ENCODE data around the gene DEGS1.

DEGS1 gene

DNA sequence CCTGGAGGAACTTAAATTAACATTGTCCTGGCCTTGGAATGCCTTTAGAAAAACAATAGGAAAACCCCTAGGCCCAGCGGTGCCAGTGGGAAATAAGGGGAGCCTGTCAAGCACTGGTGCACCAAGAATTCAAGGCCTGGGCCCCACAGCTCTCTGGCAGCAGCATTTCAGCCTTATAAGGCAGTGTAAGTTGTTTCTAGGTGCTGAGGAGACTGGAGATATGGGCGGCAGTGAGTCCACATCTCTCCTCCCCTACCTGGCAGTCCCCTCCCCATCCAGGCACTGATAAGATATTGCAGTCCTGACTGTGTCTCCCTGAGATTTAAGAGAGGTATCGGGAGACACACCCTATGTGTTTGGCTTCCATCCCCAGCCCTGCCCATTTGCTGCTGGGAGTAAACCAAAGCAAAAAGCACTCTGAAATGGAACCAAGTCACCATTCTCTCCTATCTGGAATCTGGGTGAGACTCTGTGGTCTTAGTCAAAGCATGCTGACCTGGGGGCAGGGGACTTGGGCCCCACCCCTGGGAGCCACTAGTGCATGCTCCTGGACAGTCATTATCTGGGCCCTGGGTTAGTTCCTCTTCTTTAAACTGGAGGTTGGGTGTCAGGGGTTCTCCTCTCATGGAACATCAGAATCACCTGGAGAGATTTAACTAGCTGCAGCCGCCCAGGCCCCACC is 30.5 kb downstream of the DEGS1 start:
- DNase-seq (ENCODE audit: low spot score) = no peak

- DNase-seq (ENCODE audit: low spot score) = no peak
Observed at GRCh38 chr1:224216382-224216781, 33.3 kb downstream of the DEGS1 start.

DNA sequence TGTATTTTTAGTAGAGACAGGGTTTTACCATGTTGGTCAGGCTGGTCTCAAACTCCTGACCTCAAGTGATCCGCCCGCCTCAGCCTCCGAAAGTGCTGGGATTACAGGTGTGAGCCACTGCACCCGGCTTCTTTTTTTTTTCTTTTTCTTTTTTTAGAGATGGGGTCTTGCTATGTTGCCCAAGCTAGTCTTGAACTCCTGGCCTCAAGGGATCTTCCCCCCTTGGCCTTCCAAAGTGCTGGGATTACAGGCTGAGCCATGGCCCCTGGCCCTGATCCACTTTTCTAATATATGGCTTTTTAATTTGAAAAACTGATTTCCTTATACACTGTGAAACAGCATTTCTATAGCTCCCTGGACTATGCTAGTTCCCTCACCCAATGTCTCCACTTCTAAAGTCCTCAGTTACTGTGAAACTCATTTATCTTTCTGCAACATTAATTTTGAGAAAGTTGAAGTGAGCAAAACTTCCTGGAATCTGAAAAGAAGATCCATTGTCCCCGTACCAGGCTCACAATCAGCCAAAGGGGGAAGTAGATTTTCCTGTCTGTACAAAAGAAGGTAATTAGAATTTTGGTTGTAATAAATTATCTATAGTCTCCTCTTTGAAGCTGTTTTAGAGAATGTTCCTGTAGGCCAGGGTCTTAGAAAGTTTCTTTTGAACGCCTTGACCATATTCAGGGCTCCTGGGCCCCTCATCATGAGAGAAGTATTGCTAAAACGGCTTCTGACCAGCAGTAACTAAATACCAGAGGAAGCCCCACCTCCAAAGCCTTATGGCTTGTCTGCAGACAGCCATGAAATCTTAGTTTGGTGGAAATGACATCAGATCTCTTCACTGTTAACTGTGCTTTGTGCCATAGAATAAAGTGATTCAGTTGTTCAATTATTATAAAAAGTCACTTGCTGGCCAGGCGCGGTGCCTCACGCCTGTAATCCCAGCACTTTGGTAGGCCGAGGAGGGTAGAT is 34.9 kb downstream of the DEGS1 start:
- DNase-seq (ENCODE audit: low spot score) = no peak

GRCh38 chr1:224219011-224219611 is 36.1 kb downstream of the DEGS1 start:
- DNase-seq (ENCODE audit: low spot score) = no peak

DNA sequence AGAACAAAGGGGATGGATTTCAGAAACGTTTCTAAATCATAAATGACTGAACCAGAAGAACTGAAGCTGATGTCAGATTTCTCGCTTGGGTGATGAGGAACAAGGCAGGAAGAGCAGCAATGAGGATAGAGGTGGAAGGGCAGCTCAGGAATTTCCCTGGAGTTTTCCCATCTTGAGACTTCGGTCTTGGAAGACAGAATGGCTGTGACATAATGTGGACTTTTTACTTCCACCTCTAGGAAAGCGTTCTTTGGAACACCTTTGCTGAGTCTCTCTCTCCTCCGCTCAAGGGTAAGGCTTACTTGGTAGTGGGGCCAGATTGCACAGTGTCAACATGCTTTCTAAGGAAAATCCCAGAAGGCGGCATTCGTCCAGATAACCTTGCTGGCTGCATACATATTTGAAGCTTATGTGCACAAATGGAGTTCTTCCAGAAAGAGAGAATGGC is 36.6 kb downstream of the DEGS1 start:
- DNase-seq (ENCODE audit: low spot score) = no peak

- DNase-seq (ENCODE audit: low spot score) = no peak
Observed at GRCh38 chr1:224223819-224224714, 41.0 kb downstream of the DEGS1 start.

DNA sequence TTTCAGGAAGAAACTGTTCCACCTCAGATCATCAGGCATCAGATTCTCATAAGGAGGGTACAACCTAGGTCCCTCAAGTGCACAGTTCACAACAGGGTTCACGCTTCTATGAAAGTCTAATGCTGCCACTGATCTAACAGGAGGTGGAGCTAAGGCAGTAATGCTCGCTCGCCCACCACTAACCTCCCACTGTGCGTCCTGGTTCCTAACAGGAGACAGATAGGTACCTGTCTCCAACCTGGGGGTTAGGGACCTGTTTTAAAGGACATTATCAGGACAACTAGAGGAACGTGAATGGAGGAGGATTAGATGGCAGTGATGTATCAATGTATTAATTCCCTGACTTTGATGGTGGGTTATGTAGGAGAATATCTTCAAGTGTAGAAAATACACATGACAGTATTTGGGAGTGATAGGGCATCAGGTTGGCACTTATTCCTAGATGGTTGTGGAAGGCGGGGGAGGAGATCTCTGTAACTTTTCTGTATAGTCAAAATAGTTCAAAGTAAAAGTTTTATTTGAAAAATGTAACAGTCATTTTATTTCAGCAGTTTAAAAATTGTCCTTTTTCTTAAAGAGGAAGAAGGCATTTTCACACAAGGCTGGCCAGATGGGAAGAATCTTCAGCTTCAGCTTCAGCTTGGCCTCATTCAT is 43.9 kb downstream of the DEGS1 start:
- DNase-seq (ENCODE audit: low spot score) = no peak

DNA sequence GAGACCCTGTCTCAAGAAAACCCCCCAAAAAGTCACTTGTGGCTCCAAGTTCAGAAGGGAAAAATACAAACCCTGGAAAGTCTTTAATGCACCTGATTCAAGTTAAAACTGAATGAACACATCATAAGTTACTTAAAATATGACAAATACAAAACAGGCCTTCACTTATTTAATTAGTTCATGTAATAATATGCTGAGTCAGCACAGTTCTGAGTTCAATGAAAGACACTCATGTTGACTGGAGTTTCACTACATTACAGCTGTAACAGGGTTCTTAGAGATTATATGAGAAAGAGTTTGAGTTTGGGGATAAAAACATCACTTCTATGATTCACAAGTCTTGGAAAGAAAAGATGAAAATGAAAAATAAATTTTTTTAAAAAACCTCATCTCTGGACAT is 51.0 kb downstream of the DEGS1 start:
- DNase-seq (ENCODE audit: low spot score) = no peak

- DNase-seq (ENCODE audit: low spot score) = no peak
Observed at GRCh38 chr1:224235813-224236493, 52.9 kb downstream of the DEGS1 start.

DNA sequence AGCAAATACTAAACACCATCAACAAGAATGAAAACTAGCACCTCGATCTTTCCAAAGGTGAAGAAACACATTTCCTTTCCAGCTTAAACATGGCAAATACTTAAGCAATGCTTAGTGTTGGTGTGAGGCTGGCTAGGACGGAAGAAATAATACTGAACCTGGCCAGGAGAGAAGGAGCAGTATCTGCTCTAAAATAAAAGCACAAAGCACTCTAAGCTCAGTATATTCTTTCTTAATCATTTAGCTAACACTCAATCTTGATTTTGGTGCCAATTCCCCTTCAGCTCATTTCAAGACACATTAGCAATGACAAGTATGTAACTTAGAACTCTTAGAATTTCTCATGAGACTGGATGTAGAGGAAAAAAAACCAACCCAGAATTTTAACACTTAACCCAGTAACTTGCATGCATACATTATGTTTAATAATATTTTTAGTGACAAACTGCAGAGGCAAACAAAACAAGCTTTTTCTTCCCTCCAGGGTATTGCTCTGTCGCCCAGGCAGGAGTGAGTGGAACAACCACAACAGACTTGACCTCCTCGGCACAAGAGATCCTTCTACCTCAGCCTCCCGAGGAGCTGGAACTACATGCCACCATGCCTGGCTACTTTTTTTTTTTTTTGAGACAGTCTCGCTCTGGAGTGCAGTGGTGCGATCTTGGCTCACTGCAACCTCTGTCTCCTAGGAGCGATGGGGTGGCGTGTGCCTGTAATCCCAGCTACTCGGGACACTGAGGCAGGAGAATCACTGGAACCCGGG is 54.3 kb downstream of the DEGS1 start:
- DNase-seq (ENCODE audit: low spot score) = no peak

DNA sequence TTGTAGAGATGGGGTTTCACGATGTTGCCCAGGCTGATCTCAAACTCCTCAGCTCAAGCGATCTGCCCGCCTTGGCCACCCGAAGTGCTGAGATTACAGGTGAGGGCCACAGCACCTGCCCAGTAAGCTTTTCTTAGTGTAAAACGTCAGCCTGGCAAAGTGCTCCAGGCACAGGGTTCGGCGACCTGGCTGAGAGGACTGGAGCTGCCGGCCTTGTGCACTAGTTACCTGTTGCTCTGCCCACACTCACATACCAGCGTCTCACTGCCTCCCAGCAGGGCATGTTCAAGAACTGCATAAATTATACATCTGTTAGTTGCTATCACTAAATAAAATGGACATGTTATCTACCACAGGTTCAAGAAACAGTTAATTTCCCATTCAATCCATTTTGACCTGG is 55.2 kb downstream of the DEGS1 start:
- DNase-seq (ENCODE audit: low spot score) = no peak

DNA sequence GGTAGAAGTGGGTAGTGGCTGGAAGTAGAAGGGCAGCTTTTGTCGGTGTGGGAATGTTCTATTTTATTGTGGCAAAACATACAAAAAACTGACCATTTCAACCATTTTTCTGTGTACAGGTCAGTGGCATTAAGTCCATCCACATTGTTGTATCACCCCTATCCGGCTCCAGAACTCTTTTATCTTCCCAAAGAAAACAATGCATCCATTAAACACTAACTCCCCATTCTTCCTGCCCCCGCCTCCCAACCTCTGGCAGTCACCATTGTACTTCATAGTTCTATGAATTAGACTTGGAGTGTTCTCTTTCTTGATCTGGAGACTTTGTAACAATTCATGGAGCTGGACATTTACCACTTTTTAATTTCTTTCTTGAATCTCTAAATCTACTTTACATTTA is 55.7 kb downstream of the DEGS1 start:
- DNase-seq (ENCODE audit: low spot score) = no peak
